Prostate gland (tissue), 2 donors: ENCODE data around the gene DPYSL3.

Experiments
- POLR2A ChIP-seq: fragments of 450-650 bp; IDR thresholded peaks from one replicate; pipeline ENCODE4 v1.6.1; 2016; ENCODE audit warnings: antibody characterized with exemption, mild to moderate bottlenecking
- TF ChIP-seq, protein P1 (sequence below), 4 experiments: fragments of 200-600 bp in 2 of 4; fragments of 450-650 bp in 2 of 4; sonication (generic) in 2 of 4; IDR thresholded peaks; 1 replicate in 3 of 4; 2 replicates in 1 of 4; pipeline ENCODE4 v1.5.1; 2016 to 2019; ENCODE audit warnings: antibody characterized with exemption in 4 of 4, mild to moderate bottlenecking in 2 of 4, moderate library complexity in 2 of 4

DNA sequence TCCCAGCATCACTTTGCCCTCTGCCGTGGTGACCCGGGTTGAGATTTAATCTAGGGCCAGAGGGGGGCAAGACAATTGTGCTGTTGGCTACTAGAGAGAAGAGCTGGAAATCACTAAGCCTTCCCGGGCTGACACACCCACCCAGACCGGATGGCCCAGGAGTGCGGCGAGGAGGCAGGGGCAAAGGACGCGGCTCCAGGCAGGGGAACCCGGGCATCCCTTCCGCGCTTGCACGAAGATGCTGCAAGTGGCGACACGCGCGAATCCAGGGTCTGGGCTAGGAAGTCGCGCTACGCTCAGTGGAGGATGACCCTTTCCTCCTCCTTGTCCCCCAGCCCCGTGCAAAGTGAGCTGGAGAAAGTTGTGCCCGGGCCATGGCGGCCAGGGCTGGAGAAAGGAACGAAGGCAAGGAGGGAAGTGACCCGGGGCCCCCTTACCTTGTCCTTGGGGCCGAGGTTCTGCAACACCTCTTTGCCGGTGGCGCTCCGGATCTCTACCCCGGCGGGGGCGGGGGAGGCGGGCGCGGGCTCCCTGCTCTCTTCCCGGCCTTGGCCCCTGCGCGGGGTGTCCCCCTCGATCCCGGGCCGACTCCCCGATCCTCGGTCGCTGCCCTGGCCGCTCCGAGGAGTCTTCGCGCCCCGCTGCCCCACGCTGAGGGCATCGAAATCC lies 693 bp downstream of the DPYSL3 start:
- TF ChIP-seq, protein P1, sequence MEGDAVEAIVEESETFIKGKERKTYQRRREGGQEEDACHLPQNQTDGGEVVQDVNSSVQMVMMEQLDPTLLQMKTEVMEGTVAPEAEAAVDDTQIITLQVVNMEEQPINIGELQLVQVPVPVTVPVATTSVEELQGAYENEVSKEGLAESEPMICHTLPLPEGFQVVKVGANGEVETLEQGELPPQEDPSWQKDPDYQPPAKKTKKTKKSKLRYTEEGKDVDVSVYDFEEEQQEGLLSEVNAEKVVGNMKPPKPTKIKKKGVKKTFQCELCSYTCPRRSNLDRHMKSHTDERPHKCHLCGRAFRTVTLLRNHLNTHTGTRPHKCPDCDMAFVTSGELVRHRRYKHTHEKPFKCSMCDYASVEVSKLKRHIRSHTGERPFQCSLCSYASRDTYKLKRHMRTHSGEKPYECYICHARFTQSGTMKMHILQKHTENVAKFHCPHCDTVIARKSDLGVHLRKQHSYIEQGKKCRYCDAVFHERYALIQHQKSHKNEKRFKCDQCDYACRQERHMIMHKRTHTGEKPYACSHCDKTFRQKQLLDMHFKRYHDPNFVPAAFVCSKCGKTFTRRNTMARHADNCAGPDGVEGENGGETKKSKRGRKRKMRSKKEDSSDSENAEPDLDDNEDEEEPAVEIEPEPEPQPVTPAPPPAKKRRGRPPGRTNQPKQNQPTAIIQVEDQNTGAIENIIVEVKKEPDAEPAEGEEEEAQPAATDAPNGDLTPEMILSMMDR (IDR thresholded peaks at IDR 0.05), result no peak
- no peak for TF ChIP-seq POLR2A
